ENCODE data around the gene CEND1. TPM values are rescaled to one million over a fixed set of nuclear protein-coding genes. Genes with fewer than 3 reads are reported as not detected.

The CEND1 gene
- total RNA-seq, 1 donor from 2014 or later: 0.60 TPM

DNA sequence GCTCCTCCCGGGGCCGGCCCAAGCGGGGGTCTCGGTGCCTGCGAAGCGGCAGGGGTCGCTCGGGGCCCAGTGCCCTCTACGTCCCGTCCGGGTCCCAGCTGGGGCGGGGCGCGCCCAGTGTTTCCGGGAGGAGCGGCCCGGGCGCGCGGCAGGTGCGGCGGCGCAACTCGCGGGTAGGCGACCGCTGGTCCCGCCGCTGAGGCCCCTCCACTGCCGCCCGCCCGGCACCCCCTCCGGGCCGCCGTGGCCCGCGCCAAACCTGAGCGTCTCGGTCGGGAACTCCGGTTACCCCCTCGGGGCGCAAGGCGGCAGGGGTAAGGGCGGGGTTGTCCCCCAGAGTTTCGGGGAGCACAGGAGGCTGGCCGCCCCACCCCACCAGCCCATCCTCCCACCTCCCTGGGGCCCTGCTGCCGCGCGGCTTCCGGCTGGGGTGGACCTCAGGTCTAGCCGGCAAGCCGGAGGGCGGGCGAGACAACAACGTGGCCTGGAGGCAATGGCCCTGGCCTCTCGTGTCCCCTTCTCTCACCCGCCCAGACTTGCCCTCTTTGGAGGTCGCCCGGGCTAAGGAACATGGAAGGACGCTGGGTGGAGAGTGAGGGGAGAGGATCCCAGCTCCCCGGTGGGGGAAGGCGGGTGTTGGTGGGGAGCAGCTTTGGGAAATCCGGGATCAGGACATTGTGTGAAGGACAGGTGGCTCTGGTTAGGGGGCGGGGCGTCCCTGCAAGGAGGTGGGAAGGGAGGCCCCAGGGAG, 37.4 kb upstream of the CEND1 start:
- no peak for DNase-seq (ENCODE audit: low read depth)

GRCh38 chr11:826836-827145, 36.9 kb upstream of the CEND1 start:
- no peak for DNase-seq (ENCODE audit: low read depth)

GRCh38 chr11:826227-826621, 36.3 kb upstream of the CEND1 start:
- DNase-seq (ENCODE audit: low read depth): peak; percentile 31

DNA sequence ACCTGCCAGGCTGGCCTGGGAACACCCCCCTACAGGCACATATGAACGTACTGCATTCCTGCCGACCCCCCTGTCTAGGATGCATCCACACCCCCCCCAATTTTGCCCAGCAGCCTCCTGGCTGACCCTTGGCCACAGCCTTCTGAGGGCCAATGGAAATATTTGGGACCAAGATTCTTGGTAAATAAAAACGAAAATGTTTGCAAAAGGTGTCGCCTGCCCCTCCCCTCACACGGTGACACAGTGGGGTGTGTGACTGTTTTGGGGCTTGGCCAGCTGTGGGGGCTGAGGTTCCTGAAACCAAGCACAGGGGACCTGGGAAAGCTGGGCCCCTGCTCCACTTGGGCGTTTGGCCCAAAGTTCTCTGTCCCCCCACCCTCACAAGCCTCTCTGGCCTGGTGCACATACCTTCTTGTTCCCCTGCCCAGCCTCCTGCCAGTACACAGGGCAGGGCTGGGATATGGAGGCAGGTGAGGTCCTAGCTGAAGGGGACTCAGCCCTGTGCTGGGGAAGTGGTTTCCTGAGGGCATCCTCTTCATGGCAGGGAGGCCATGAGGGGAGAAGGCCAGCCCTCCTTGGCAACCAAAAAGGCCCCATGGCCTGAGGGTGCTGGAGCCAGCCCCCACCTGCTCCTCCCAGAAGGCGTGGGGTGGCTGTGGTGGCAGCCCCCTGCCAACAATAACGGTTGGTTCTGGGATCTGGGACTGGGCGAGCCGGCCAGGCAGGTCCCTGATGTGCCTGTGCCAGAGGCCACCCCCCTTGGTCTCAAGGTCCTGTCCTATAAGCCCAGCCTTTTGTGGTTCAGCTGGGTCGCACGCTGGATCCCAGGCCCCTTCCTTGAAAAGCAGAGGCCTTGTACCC, 35.7 kb upstream of the CEND1 start:
- DNase-seq (ENCODE audit: low read depth): no peak

DNA sequence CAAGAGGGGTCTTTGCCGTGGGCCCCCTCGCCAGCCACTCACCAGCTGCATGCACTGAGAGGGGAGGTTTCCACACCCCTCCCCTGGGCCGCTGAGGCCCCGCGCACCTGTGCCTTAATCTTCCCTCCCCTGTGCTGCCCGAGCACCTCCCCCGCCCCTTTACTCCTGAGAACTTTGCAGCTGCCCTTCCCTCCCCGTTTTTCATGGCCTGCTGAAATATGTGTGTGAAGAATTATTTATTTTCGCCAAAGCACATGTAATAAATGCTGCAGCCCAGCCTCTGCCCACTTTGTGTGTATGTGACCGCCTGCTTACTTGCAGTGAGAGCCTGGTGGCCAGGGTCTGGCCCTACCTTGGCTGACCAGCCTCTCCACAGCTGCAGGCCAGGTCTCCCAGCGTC, 35.1 kb upstream of the CEND1 start:
- DNase-seq (ENCODE audit: low read depth): no peak

DNA sequence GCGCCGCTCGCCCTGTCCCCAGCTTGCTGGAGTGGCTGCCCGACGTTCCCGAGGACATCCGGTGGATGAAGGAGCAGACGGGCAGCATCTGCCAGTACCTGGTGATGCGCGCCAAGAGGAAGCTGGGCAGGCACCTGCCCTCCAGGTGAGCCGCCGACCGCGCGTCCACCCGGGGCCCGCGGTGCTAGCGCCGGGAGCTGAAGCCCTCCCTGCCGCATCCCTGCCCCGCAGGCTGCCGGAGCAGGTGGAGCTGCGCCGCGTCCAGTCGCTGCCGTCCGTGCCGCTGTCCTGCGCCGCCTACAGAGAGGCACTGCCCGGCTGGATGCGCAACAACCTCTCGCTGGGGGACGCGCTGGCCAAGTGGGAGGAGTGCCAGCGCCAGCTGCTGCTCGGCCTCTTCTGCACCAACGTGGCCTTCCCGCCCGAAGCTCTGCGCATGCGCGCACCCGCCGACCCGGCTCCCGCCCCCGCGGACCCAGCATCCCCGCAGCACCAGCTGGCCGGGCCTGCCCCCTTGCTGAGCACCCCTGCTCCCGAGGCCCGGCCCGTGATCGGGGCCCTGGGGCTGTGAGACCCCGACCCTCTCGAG, 34.5 kb upstream of the CEND1 start:
- no peak for DNase-seq (ENCODE audit: low read depth)

DNA sequence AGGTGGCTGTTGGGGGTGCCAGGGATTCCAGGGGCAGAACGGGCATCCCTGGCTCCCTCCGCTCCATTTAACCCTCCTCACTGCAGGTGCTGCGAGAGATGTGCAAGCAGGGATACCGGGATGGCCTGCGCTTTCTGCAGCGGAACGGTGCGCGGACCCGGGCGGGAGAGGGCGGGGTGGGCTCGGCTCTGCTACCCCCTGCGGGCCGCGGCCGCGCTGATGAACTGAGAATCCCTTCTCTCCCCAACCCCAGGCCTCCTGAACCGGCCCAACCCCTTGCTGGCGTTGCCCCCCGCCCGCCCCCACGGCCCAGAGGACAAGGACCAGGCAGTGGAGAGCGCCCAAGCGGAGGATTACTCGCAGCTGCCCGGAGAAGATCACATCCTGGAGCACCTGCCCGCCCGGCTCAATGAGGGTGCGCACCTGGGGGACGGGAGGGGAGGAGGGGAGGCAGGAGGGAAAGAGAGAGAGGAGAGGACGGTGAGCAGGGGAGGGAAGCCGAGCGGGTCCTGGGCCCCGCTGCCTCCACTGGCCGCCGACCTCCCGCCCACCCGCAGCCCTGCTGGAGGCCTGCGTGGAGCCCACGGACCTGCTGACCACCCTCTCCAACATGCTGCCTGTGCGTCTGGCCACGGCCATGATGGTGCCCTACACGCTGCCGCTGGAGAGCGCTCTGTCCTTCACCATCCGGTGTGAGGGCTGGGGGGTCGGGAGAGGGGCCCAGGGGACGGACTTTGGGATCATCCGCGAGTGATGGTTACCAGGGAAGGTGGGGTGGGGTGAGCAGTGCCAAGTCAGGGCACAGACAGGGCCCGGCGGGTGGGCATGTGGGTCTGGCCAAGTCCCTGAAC, 33.8 kb upstream of the CEND1 start:
- no peak for DNase-seq (ENCODE audit: low read depth)

GRCh38 chr11:821512-822371, 31.9 kb upstream of the CEND1 start:
- no peak for DNase-seq (ENCODE audit: low read depth)

DNA sequence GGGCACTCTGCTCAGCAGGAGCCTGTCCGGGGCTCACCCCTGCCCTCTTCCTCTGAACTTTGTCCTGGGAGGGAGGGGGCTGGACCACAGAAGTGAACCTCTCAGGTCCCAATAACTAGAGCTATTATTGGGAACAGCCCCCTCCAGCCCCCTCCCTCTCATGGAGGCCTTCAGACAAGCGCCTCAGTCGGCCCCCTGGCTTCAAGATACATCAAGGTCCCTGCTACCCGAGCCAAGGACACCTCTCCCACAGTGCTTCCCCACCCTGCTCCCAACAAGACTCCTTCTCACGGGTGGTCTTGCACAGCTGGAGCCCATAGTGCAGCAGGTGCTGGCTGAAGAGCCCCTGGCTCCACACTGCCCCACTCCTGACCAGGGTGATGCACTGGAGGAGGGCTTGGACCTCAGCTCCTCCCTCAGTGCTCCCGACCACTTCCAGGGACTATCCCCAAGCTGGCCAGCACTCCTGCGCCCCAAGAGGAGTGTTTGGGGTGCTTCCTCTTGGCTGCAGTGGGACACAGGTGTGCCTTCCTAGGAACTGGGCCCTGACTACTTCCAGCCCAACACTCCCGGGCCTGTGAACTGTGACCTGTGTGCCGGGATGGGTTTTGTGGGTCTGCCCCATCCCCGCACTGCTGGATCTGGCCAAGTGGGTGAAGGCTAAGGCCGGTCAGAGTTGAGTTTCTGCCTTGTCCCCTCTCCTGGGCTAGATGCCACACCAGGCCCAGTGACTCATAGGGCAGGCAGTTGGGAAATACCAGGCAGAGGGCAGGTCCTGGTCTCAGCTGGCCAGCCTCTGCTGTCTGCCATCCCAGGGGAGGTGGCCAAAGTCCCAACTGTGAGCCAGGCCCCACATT, 31.0 kb upstream of the CEND1 start:
- peak; percentile 84 for DNase-seq (ENCODE audit: low read depth)

- DNase-seq (ENCODE audit: low read depth): peak; percentile 82
Observed at GRCh38 chr11:819943-820649, 30.2 kb upstream of the CEND1 start.

- no peak for DNase-seq (ENCODE audit: low read depth)
Observed at GRCh38 chr11:819129-819931, 29.4 kb upstream of the CEND1 start.

DNA sequence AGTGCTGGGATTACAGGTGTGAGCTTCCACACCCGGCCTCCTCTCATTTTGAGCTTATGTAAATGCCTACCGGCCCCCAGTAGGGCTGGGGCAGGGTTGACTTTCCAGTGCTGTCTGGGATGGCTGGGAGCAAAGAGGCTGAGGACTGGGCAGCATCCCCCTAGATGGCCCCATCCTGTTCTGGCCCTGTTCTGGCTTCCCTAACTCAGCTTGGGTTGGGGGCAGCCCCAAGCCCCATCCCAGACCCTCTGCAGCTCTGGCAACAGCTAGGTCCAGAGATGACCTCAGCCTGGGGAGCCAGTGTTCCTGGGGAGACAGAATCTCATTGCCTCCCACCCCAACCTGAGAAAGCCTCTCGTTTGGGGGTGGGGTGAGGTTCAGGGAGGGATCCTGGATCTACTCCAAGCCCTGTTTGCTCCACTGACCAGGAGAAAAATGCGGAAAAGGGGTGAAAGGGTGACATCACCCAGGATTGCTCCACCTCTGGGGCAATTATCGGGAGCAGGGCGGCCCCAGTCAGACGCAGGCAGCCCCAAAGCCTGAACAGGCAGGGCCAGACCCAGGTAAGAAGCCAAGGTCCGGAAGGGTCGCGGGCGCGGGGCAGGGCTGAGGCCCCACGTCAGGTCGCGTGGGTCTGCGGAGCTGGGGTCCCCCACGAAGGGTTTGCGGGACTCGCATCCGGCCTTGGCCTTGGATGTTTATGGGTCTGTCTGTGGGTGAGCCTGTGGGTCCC, 28.7 kb upstream of the CEND1 start, which contains the start of gene PNPLA2:
PNPLA2 (plus strand) TSS at position 519 of the 733 bp plus-strand sequence. CDS start 805 bp downstream, outside the sequence.
- peak; percentile 79 for DNase-seq (ENCODE audit: low read depth)

- DNase-seq (ENCODE audit: low read depth): no peak
Observed at GRCh38 chr11:816433-816779, 26.5 kb upstream of the CEND1 start.

GRCh38 chr11:815675-816432, 26.0 kb upstream of the CEND1 start:
- DNase-seq (ENCODE audit: low read depth): no peak

- DNase-seq (ENCODE audit: low read depth): no peak
Observed at GRCh38 chr11:813456-814096, 23.7 kb upstream of the CEND1 start.

DNA sequence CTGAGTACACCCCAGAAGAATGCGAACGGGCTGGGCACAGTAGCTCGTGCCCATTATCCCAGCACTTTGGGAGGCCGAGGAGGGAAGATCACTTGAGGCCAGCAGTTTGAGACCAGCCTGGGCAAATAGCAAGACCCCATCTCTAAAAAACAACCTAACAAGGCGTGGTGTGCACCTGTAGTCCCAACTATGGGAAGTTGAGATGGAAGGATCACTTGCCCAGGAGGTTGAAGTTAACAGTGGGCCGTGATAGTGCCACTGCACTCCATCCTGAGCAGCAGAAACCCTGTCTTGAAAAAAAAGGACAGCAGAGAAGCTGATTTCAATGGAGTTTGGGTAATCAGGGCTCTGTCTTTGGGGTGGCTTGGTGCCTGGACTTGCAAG, 23.2 kb upstream of the CEND1 start:
- no peak for DNase-seq (ENCODE audit: low read depth)

DNA sequence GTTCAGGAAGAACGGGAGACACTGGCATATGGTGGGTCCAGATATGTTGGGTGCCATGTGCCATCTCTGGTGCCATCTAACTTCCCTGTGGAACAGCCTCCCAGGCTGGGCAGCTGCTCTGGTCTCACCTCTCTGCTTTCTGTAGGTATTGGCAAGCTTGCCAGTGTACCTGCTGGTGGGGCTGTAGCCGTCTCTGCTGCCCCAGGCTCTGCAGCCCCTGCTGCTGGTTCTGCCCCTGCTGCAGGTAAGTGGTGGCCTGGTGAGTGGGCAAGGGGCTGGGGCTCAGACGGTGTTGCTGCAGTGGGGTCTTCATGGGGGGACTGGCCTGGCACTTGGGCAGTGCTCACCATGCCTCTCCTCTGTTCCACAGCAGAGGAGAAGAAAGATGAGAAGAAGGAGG, 22.5 kb upstream of the CEND1 start:
- no peak for DNase-seq (ENCODE audit: low read depth)
